ENCODE results near the gene ANKRD9. TPM values are rescaled to one million over a fixed set of nuclear protein-coding genes. Genes with fewer than 3 reads are reported as not detected.

ANKRD9 gene
- total and polyA plus RNA-seq, 2 of the 13 experiments (the other 11 are each of a cell fraction or from before 2014, with no cell fraction given) = 10.0 to 15.0 TPM

DNA sequence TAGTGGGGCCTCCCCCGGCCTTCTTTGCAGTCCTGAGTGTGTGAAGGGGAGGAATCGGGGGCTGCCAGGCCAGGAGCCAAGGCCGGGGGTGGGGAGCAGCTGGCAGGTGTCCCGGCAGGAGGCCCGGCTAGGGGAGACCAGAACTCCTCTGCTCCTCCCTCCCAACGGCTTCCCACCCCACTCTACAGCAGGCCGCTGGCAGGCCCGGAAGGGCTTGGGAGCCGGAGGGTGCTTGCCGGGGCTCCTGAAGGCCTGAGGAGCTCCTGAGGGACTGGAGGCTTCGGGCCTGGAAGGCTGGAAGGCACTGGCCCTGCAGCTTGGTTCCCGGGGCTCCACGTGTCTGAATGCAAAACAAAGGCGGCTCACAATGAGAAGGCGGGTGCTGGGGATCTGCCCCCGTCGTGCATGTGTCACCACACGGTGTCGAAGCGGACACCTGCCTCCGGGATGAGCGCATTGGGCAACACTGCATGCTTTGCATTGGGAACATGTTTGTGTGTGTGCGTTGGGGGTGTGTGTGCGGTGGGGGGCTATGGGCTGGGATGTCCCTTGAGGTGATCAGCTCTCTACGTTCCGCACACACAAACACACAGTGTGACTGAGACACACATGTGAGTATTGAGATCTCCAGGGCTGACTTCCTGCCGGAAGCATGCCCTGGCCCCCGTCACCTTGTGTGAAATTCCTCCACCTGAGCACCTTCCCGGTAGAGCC is 30.9 kb upstream of the ANKRD9 start (continued):
- TF ChIP-seq, protein P1, sequence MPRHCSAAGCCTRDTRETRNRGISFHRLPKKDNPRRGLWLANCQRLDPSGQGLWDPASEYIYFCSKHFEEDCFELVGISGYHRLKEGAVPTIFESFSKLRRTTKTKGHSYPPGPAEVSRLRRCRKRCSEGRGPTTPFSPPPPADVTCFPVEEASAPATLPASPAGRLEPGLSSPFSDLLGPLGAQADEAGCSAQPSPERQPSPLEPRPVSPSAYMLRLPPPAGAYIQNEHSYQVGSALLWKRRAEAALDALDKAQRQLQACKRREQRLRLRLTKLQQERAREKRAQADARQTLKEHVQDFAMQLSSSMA (CRISPR knock-in tag; IDR thresholded peaks at IDR 0.05) = peak; percentile 60; the same call in 1 of the 2 replicates
- TF ChIP-seq, protein P2, sequence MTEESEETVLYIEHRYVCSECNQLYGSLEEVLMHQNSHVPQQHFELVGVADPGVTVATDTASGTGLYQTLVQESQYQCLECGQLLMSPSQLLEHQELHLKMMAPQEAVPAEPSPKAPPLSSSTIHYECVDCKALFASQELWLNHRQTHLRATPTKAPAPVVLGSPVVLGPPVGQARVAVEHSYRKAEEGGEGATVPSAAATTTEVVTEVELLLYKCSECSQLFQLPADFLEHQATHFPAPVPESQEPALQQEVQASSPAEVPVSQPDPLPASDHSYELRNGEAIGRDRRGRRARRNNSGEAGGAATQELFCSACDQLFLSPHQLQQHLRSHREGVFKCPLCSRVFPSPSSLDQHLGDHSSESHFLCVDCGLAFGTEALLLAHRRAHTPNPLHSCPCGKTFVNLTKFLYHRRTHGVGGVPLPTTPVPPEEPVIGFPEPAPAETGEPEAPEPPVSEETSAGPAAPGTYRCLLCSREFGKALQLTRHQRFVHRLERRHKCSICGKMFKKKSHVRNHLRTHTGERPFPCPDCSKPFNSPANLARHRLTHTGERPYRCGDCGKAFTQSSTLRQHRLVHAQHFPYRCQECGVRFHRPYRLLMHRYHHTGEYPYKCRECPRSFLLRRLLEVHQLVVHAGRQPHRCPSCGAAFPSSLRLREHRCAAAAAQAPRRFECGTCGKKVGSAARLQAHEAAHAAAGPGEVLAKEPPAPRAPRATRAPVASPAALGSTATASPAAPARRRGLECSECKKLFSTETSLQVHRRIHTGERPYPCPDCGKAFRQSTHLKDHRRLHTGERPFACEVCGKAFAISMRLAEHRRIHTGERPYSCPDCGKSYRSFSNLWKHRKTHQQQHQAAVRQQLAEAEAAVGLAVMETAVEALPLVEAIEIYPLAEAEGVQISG (CRISPR knock-in tag; IDR thresholded peaks at IDR 0.05) = peak; percentile 22; the same call in 1 of the 2 replicates
- no peak for TF ChIP-seq MIER3 (CRISPR knock-in tag; IDR thresholded peaks at IDR 0.05; ENCODE audit: borderline replicate concordance)
- no peak for TF ChIP-seq ZFP36 (IDR thresholded peaks at IDR 0.05; ENCODE audit: borderline replicate concordance, low read depth, low read length, partially characterized antibody)
- no peak for TF ChIP-seq ZNF326 (CRISPR knock-in tag; IDR thresholded peaks at IDR 0.05; ENCODE audit: borderline replicate concordance)
- no peak for TF ChIP-seq FOXM1 (CRISPR knock-in tag; IDR thresholded peaks at IDR 0.05)
- no peak for TF ChIP-seq ATM (IDR thresholded peaks at IDR 0.05; ENCODE audit: borderline replicate concordance)
- TF ChIP-seq SOX13 (IDR thresholded peaks at IDR 0.05) = peak; percentile 70; the same call in 1 of the 2 replicates
- peak in 1 of 2 experiments; percentile 79; a peak in 2 of 4 replicates for TF ChIP-seq SOX13 (CRISPR knock-in tag; conservative IDR thresholded peaks at IDR 0.05 in 1 of 2, IDR thresholded peaks at IDR 0.05 in 1 of 2)
- TF ChIP-seq, protein P3, sequence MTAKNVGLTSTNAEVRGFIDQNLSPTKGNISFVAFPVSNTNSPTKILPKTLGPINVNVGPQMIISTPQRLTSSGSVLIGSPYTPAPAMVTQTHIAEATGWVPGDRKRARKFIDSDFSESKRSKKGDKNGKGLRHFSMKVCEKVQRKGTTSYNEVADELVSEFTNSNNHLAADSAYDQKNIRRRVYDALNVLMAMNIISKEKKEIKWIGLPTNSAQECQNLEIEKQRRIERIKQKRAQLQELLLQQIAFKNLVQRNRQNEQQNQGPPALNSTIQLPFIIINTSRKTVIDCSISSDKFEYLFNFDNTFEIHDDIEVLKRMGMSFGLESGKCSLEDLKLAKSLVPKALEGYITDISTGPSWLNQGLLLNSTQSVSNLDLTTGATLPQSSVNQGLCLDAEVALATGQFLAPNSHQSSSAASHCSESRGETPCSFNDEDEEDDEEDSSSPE (CRISPR knock-in tag; IDR thresholded peaks at IDR 0.05) = peak; percentile 77
- no peak; a peak in 1 of 4 replicates for TF ChIP-seq EP300 (IDR thresholded peaks at IDR 0.05; ENCODE audit: low read depth in 2 of 2, low read length in 2 of 2)
- TF ChIP-seq EP300 (CRISPR knock-in tag; IDR thresholded peaks at IDR 0.05; ENCODE audit: borderline replicate concordance) = 0 out of 2 replicates have a peak, but pooled peaks have one; percentile 11
- TF ChIP-seq ZNF546 (CRISPR knock-in tag; conservative IDR thresholded peaks at IDR 0.05) = peak; percentile 86; the same call in 1 of the 2 replicates
- TF ChIP-seq RNF2 (conservative IDR thresholded peaks at IDR 0.05; ENCODE audit: low read depth) = peak; percentile 89
- TF ChIP-seq, protein P4, sequence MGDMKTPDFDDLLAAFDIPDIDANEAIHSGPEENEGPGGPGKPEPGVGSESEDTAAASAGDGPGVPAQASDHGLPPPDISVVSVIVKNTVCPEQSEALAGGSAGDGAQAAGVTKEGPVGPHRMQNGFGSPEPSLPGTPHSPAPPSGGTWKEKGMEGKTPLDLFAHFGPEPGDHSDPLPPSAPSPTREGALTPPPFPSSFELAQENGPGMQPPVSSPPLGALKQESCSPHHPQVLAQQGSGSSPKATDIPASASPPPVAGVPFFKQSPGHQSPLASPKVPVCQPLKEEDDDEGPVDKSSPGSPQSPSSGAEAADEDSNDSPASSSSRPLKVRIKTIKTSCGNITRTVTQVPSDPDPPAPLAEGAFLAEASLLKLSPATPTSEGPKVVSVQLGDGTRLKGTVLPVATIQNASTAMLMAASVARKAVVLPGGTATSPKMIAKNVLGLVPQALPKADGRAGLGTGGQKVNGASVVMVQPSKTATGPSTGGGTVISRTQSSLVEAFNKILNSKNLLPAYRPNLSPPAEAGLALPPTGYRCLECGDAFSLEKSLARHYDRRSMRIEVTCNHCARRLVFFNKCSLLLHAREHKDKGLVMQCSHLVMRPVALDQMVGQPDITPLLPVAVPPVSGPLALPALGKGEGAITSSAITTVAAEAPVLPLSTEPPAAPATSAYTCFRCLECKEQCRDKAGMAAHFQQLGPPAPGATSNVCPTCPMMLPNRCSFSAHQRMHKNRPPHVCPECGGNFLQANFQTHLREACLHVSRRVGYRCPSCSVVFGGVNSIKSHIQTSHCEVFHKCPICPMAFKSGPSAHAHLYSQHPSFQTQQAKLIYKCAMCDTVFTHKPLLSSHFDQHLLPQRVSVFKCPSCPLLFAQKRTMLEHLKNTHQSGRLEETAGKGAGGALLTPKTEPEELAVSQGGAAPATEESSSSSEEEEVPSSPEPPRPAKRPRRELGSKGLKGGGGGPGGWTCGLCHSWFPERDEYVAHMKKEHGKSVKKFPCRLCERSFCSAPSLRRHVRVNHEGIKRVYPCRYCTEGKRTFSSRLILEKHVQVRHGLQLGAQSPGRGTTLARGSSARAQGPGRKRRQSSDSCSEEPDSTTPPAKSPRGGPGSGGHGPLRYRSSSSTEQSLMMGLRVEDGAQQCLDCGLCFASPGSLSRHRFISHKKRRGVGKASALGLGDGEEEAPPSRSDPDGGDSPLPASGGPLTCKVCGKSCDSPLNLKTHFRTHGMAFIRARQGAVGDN (CRISPR knock-in tag; IDR thresholded peaks at IDR 0.05) = peak; percentile 98
- no peak for TF ChIP-seq KDM5A (IDR thresholded peaks at IDR 0.05; ENCODE audit: borderline replicate concordance, low read length)
- TF ChIP-seq ZNF776 (CRISPR knock-in tag; IDR thresholded peaks at IDR 0.05) = no peak; the same call in 1 of the 2 replicates
- peak; percentile 81; the same call in 1 of the 2 replicates for TF ChIP-seq ZNF605 (CRISPR knock-in tag; IDR thresholded peaks at IDR 0.05)
- peak; percentile 42; the same call in 1 of the 2 replicates for TF ChIP-seq RARA (CRISPR knock-in tag; IDR thresholded peaks at IDR 0.05)
- TF ChIP-seq ZC3H4 (CRISPR knock-in tag; IDR thresholded peaks at IDR 0.05; ENCODE audit: borderline replicate concordance) = no peak; the same call in 1 of the 2 replicates
- TF ChIP-seq ZNF562 (CRISPR knock-in tag; IDR thresholded peaks at IDR 0.05; ENCODE audit: borderline replicate concordance) = no peak
